ENCODE data around the gene MBLAC1. TPM values are rescaled to one million over a fixed set of nuclear protein-coding genes. Genes with fewer than 3 reads are reported as not detected.

MBLAC1 gene
- total and polyA plus RNA-seq, 10 of the 15 experiments (the other 5 are each of a cell fraction or from before 2014, with no cell fraction given): 0.24 to 3.2 (median 1.8) TPM; not detected in 1

DNA sequence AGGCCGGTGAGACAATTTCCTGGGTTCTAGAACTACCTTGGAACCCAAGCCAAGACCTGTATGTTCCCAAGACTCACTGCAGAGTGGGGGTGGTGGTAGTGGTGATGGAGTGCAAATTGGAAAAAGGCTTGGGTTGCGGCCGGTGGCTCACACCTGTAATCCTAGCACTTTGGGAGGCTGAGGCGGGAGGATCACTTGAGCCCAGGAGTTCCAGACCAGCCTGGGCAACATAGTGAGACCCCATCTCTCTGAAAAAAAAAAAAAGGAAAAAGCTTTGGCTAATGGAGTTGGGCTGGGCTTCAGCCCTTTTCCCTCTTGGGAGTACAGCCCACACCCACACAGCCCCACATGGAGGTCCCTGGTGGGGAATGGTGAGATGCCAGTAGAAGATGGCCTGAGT, 21.2 kb upstream of the MBLAC1 start:
- H3K36me3 ChIP-seq (ENCODE audit: control insufficient read depth in 2 of 2, insufficient read depth in 2 of 2, low read length in 1 of 2): peaks cover 0 to 6% of the 10 kb centered on the region in 2 experiments; a peak in 3 of 4 replicates
- TF ChIP-seq RAD51 (IDR thresholded peaks at IDR 0.05): no peak
- TF ChIP-seq ZNF24 (IDR thresholded peaks at IDR 0.05): no peak
- TF ChIP-seq, protein P1, sequence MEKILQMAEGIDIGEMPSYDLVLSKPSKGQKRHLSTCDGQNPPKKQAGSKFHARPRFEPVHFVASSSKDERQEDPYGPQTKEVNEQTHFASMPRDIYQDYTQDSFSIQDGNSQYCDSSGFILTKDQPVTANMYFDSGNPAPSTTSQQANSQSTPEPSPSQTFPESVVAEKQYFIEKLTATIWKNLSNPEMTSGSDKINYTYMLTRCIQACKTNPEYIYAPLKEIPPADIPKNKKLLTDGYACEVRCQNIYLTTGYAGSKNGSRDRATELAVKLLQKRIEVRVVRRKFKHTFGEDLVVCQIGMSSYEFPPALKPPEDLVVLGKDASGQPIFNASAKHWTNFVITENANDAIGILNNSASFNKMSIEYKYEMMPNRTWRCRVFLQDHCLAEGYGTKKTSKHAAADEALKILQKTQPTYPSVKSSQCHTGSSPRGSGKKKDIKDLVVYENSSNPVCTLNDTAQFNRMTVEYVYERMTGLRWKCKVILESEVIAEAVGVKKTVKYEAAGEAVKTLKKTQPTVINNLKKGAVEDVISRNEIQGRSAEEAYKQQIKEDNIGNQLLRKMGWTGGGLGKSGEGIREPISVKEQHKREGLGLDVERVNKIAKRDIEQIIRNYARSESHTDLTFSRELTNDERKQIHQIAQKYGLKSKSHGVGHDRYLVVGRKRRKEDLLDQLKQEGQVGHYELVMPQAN (conservative IDR thresholded peaks at IDR 0.05): no peak
- TF ChIP-seq TBL1XR1 (IDR thresholded peaks at IDR 0.05; ENCODE audit: low read depth, low read length): no peak
- no peak for TF ChIP-seq HDAC6 (IDR thresholded peaks at IDR 0.05; ENCODE audit: unreplicated experiment)
- no peak for TF ChIP-seq NFYB (IDR thresholded peaks at IDR 0.05; ENCODE audit: insufficient read depth, low read depth, low read length)
- TF ChIP-seq, protein P2, sequence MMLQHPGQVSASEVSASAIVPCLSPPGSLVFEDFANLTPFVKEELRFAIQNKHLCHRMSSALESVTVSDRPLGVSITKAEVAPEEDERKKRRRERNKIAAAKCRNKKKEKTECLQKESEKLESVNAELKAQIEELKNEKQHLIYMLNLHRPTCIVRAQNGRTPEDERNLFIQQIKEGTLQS (IDR thresholded peaks at IDR 0.05; ENCODE audit: borderline replicate concordance, extremely low read depth, low read depth, low read length): no peak
- no peak for TF ChIP-seq POLR2A (IDR thresholded peaks at IDR 0.05; ENCODE audit: low read depth, low read length)
- TF ChIP-seq MYC (IDR thresholded peaks at IDR 0.05; ENCODE audit: insufficient read depth, insufficient read length, insufficient replicate concordance, low read length, severe bottlenecking): no peak
- TF ChIP-seq SIX5 (IDR thresholded peaks at IDR 0.05; ENCODE audit: low read depth, low read length, severe bottlenecking): no peak
- TF ChIP-seq SREBF2 (IDR thresholded peaks at IDR 0.05; ENCODE audit: low read length): no peak
- TF ChIP-seq BMI1 (IDR thresholded peaks at IDR 0.05; ENCODE audit: borderline replicate concordance): no peak
- no peak for TF ChIP-seq DPF2 (IDR thresholded peaks at IDR 0.05)
- TF ChIP-seq CBX5 (IDR thresholded peaks at IDR 0.05; ENCODE audit: low read depth): no peak
- TF ChIP-seq IRF3 (IDR thresholded peaks at IDR 0.05): no peak
- TF ChIP-seq TCF3 (IDR thresholded peaks at IDR 0.05; ENCODE audit: borderline replicate concordance, insufficient read depth, low read depth, low read length): no peak
- TF ChIP-seq ELK1 (IDR thresholded peaks at IDR 0.05; ENCODE audit: low read depth, low read length): no peak
- TF ChIP-seq CHD4 (IDR thresholded peaks at IDR 0.05): no peak
- TF ChIP-seq IKZF1 (conservative IDR thresholded peaks at IDR 0.05): no peak
- ATAC-seq (no peak), DNase-seq (ENCODE audit: low read depth, low spot score) (no peak), FAIRE-seq (no peak)
- peaks cover 9% of the 10 kb centered on the region for H3K79me2 ChIP-seq (ENCODE audit: control insufficient read depth, insufficient read depth, low read length)
- RAD21 ChIA-PET (ENCODE audit: unreplicated experiment): no interaction called here
- H2AFZ ChIP-seq (ENCODE audit: control insufficient read depth, low read depth, low read length): no peak overlapping the region
- in situ Hi-C loops (cut with MboI) (no loop called here), intact Hi-C loops (cut with micrococcal nuclease; ENCODE audit: unreplicated experiment) (no loop called here)
- H3K4me2 ChIP-seq (ENCODE audit: control insufficient read depth, insufficient read depth): no peak overlapping the region
- 96% methylated on average over 4 of the region's 4 CpGs for WGBS (ENCODE audit: insufficient coverage, insufficient replicate concordance, low lambda C conversion rate, missing lambda C conversion rate)
- peaks cover 6% of the 10 kb centered on the region for H3K4me1 ChIP-seq (ENCODE audit: control insufficient read depth, insufficient read depth, low read length)
- H3K9me3 ChIP-seq (replicated peaks; ENCODE audit: control insufficient read depth, insufficient read depth, low read length): no peaks in the 10 kb centered on the region
- no peak overlapping the region for H3K9ac ChIP-seq (ENCODE audit: control insufficient read depth, insufficient read depth, low read length)
- H4K20me1 ChIP-seq (ENCODE audit: control insufficient read depth, insufficient read depth): no peaks in the 10 kb centered on the region
- no peak overlapping the region for H3K4me3 ChIP-seq
- SMC1A ChIA-PET (ENCODE audit: uncharacterized antibody, unreplicated experiment): no interaction called here
- no peaks in the 10 kb centered on the region for H3K27me3 ChIP-seq (replicated peaks in 1 of 2; ENCODE audit: control insufficient read depth in 2 of 2, insufficient read depth in 2 of 2, low read length in 1 of 2)
- BruUV-seq (replicated peaks): no TSS peak
- POLR2A ChIA-PET: interaction anchor here (1.4 kb wide), 1 partner anchor 9 kb away, joined by 3 read pairs; no protein-coding TSS in a partner anchor
- CTCF ChIA-PET: no interaction called here
- no peak overlapping the region for H3K27ac ChIP-seq (ENCODE audit: control insufficient read depth, insufficient read depth)

Measured in GM12878 (cell line).